ENCODE data around the gene VASH1.

The VASH1 gene

GRCh38 chr14:76784881-76785280 lies 23.6 kb downstream of the VASH1 start:
- peak; percentile 25 to 40 for DNase-seq (ENCODE audit: low read depth in 2 of 2)

- DNase-seq (ENCODE audit: low read depth in 2 of 2): no peak
Observed at GRCh38 chr14:76786601-76787000, 25.3 kb downstream of the VASH1 start.

GRCh38 chr14:76792422-76792821 lies 31.2 kb downstream of the VASH1 start:
- DNase-seq (ENCODE audit: low read depth in 2 of 2): no peak

GRCh38 chr14:76793324-76793723 lies 32.1 kb downstream of the VASH1 start:
- DNase-seq (ENCODE audit: low read depth in 2 of 2): no peak

- DNase-seq (ENCODE audit: low read depth in 2 of 2): no peak
Observed at GRCh38 chr14:76793956-76794355, 32.7 kb downstream of the VASH1 start.

- no peak for DNase-seq (ENCODE audit: low read depth in 2 of 2)
Observed at GRCh38 chr14:76806446-76806845, 45.2 kb downstream of the VASH1 start.

DNA sequence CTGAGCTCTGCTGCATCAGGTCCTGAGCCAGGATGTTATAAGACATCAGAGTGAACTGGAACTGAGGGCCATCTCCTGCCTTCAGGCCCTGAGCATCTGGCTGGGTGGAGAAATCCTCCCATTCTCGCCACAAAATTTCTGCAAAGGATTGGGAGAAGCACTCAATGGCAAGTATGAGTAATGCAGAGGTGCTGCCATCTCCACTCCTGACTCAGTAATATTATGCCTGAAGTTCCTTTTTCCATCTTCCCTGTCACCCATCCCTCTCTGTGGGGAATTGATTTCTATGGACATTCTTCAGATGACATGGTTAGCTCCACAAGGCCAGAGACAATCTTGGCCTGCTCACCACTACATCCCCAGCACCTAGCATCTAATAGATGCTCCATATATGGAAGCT lies 46.7 kb downstream of the VASH1 start:
- DNase-seq (ENCODE audit: low read depth in 2 of 2): no peak

GRCh38 chr14:76808990-76809389 lies 47.7 kb downstream of the VASH1 start:
- DNase-seq (ENCODE audit: low read depth in 2 of 2): no peak

DNA sequence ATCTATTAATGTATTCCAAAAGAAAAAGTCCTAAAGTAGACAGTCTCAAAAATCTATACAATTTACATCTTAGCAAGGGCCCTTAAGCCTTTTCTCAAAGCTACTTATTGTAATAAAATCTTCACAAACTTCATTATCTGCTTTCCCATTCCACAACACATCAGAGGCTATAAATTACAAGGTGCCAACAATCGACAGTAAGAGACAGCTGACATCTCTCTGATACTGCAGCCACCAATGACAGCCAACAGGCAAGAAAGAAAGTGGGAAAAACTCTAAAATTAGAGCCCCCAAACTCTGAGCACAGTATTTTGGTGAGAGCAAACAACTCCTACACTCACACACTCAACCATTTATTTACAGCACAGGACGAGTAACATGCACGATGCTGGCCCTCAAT lies 49.3 kb downstream of the VASH1 start:
- DNase-seq (ENCODE audit: low read depth in 2 of 2): no peak

GRCh38 chr14:76810953-76811400 lies 49.7 kb downstream of the VASH1 start:
- DNase-seq (ENCODE audit: low read depth in 2 of 2): no peak

GRCh38 chr14:76811561-76811960 lies 50.3 kb downstream of the VASH1 start:
- no peak for DNase-seq (ENCODE audit: low read depth in 2 of 2)

- DNase-seq (ENCODE audit: low read depth in 2 of 2): no peak
Observed at GRCh38 chr14:76812093-76812421, 50.8 kb downstream of the VASH1 start.

GRCh38 chr14:76812422-76813383 lies 51.4 kb downstream of the VASH1 start, which contains the start of gene ANGEL1:
TSS of gene ANGEL1 (minus strand) at chr14:76812882. CDS start at chr14:76812827, 55 bp downstream.
- peak; percentile 96 for DNase-seq (ENCODE audit: low read depth in 2 of 2)

- DNase-seq (ENCODE audit: low read depth in 2 of 2): no peak
Observed at GRCh38 chr14:76814726-76815645, 53.7 kb downstream of the VASH1 start.

DNA sequence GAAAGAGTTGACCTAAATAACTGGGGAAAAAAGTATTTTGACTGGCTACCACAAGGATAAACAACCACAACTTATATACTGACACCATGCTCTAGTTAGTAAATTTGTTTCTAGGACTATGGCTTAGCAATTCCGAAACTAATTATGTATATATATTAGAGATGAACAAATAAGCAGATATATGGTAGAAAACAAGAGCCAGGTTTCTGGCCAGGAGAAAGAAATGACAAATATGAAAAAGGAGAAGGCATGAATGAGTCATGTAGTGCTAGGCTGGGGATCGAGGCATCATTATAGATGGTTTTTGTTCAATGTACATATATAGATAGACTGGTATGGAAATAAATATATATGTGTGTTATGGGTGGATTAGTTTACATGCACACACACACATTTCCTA lies 59.4 kb downstream of the VASH1 start:
- DNase-seq (ENCODE audit: low read depth in 2 of 2): no peak

- DNase-seq (ENCODE audit: low read depth in 2 of 2): no peak
Observed at GRCh38 chr14:76826122-76826521, 64.9 kb downstream of the VASH1 start, which contains the start of gene LRRC74A. TSS of gene LRRC74A (plus strand) at chr14:76826408. CDS start at chr14:76826698, 290 bp downstream.

- DNase-seq (ENCODE audit: low read depth in 2 of 2): no peak
Observed at GRCh38 chr14:76827696-76828296, 66.5 kb downstream of the VASH1 start.

- no peak for DNase-seq (ENCODE audit: low read depth in 2 of 2)
Observed at GRCh38 chr14:76828339-76829012, 67.2 kb downstream of the VASH1 start.

- no peak for DNase-seq (ENCODE audit: low read depth in 2 of 2)
Observed at GRCh38 chr14:76829013-76829365, 67.7 kb downstream of the VASH1 start.

DNA sequence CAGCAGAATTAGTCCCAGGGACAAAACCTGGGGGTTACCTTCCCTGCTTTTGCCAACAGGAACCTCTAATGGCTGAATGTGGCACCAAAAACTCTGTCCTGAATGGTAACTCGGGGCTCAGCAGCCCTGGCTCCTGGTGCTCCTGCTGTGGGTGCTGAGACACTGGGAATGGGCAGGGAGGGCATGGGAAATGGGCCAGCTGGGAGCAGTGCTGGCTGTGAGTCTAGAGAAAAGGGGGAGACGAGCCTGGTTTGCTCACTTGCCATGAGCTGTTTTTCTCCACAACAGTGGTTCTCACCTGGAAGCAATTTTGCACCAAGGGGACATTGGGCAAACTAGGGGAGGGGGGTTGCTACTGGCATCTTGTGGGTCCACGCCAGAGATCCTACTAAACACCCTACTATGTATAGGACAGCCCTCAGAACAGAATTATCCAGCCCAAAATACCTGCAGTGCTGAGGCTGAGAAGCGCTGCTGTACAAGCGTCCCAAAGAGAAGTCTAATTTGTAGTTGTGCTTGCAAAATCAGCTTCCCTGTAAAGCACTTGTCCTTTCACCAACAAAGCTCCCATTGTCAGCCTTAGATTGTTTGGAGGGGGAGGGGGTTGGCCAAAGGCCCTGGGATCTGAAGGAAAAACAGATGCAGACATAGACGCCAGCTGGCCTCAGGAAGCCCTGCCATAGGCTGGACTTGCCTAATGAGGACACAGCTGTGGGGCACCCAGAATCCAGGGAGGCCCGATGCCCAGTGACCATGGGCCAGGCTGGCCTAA lies 68.6 kb downstream of the VASH1 start:
- DNase-seq (ENCODE audit: low read depth in 2 of 2): no peak

GRCh38 chr14:76830556-76830955 lies 69.3 kb downstream of the VASH1 start:
- no peak for DNase-seq (ENCODE audit: low read depth in 2 of 2)

Data from activated CD4-positive, alpha-beta T cell treated with anti-CD3 and anti-CD28 coated beads for 24 hours (primary cell).